GM18517 (cell line): ENCODE results near the gene DSCAM.

Experiments used
- ATAC-seq: cut with Tn5 transposase; IDR thresholded peaks from one replicate; pipeline ENCODE4 v1.9.1; 2021; ENCODE audit warnings: mild to moderate bottlenecking, moderate library complexity; ENCODE audit not compliant: unreplicated experiment

DSCAM gene

DNA sequence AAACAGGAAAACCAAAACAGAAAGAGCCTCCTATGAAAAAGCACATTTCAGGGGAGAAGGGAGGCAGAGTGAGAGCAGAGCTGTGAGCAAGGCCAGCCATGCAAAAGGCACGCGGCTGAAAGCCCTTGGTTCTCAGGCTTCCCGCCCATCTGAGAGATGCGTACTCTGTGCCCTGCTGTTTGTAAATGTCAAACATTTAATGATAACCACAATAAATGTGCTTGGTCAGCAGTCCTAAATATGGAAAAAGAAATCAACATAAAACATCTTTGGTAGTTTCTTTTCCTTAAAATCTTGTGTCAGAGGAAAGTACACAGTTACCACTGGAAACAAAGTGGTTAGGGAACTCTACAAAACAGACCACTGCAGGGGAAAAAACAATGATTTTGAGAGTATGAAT lies 283.1 kb downstream of the DSCAM start:
- ATAC-seq, result no peak

GRCh38 chr21:40562242-40563002 lies 284.5 kb downstream of the DSCAM start:
- ATAC-seq, result no peak

DNA sequence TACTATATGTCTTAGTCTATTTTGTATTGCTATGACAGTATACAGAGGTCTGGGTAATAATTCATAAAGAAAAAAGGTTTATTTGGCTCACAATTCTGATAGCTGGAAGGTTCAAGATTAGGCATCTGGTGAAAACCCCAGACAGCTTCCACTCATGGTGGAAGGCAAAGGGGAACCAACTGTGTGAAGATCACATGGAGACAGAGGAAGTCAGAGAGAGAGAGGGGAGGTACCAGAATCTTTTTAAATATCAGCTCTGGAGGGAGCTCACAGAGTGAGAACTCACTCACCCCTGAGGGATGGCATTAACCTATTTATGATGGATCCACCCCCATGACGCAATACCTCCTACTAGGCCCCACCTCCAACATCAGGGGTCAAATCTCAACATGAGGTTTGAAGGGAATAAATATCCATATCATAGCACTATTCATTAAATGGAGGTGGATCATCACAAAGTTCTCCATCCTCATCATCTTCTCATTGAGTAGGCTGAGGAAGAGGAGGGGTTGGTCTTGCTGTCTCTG lies 290.5 kb downstream of the DSCAM start:
- ATAC-seq, result no peak

DNA sequence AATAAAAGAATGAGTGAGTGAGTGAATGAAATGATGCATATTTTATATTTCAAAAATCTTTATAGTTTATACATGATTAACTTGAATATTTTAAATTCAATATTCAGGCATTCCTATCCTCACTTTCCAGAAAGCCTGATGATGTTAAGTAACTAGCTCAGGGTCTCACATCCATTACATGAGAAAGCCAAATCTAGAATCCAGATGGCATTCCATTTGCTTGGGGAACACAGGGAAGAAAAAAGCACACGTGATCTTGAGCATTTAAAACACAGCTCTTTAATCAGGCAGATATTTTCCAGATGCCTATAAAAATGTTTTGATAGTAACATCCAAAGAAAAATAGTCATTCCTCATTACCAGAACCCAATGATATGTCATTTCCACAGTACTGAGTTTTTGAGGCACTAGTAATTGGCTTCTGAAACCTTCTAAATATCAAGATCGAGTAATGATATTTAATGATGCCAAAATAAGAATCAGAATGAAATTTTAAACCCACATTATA lies 291.9 kb downstream of the DSCAM start:
- no peak for ATAC-seq

DNA sequence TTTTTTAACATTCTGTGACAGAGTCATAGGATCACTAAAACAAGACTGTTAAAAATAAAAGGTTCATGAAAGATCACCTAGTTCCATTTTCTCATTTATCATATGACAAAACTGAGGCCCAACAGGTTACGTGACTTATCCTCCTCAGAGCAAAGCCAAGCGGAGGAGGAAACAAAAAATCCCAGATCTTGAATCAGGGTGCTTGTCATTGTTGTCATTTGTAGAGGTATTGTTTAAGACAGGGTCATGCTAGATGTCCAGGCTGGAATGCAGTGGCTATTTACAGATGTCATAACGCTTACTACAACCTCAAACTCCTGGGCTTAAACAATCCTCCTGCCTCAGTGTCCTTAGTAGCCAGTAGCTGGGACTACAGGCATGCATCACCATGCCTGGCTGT lies 293.2 kb downstream of the DSCAM start:
- no peak for ATAC-seq

DNA sequence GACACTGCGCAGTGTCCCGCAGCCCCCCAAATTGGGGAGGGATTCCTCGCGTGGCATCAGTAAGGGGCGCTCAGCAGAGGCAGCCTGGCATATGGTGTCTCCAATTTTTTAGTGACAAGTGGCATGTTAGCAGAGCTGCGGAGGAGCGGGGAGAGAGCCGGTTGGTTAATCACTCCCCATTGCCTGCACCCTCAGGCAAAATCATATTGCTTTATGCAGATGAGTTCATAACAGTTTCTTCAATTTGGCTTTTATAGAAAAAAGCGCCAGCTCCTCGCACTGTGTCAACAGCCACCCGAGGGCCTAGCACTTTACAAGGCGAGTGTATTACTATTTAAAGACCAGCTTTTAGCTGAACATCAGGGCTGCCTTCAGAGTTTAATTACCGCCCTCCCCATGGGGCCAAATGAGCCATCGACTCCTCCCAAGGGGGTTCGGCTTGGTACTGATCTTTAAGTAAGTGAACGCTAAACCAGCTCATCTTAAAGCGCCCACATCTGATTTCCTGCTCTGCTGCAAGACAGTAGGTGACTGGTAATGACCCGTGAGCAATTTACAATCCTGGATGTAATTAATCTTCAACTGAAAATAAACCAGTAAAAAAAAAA lies 298.9 kb downstream of the DSCAM start:
- ATAC-seq, result no peak

DNA sequence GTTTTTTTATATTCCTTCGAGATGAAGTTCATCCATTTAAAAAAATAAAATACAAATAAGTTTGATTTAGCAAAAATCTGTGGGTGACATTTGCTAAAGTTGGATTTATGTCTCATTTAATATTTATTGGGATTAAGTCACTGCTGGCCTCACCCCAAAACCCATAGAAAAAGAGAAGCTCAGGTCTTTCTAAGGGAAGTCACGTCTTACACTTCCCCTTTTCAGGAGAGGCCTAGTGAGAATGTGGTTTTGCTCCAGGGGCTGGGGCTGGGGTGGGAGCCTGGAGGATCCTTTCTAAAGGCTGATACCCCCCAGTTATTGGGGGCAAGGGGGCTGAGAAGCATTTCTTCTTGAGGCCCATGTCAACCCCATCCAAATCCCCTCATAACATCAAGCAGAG lies 300.3 kb downstream of the DSCAM start:
- ATAC-seq, result no peak

GRCh38 chr21:40540216-40540615 lies 306.7 kb downstream of the DSCAM start:
- no peak for ATAC-seq

DNA sequence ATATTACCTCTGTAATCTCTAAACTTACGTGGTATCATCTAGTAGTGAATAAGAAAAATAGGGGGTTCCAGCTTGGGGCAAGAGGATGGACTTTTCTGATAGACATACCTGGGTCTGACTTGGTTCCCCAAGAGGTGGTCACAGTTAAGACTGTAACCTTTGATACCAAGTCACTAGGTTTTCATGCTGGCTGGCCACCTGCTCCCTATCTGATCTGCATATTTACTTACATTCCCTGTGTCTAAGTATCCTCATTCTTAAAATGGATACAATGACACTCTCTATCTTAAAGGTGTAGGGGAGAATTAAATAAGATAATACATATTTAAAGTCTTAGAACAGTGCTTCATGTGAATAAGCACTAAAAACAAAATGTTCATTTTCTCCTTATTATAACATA lies 312.1 kb downstream of the DSCAM start:
- no peak for ATAC-seq

- ATAC-seq, result no peak
These were observed 315.4 kb downstream of the DSCAM start for GRCh38 chr21:40531431-40532110.

DNA sequence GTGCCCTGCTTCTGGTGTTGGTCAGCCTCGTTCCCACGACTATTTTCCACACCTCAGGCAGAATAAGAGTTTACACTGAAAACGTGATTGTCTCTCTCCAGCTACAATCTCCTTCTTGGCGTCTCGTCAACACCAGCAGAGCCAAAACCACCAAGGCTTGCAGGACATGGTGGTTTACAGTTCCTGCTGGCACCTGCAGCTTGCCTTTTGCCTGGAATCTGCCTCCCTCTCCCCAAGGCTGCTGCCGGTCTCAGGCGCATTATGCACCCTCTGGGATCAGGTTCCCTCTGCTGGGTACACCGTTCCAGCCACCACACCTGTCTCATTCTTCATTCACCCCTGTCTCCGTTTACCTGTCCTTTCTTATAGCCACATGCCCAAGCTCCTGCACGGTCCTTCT lies 315.9 kb downstream of the DSCAM start:
- ATAC-seq, result no peak

DNA sequence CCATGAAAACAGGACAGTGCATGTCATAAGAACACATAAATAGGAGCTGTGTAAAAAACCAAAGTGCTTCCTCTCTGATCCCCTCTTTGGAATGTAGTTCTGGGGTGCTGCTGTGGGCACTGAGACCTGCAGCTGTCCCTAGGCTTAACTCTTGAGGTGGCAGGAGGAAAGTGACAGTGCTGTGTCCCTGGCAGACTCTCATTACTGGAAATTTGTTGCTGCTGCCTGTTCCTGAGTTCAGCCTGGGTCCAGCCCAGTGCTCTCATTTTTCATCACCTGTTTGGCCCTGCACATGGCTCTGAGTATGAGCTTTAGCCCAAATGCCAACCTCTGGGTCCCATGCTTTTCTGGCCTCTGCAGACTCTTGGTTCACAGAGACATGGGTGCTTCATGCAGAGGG lies 329.3 kb downstream of the DSCAM start:
- no peak for ATAC-seq

DNA sequence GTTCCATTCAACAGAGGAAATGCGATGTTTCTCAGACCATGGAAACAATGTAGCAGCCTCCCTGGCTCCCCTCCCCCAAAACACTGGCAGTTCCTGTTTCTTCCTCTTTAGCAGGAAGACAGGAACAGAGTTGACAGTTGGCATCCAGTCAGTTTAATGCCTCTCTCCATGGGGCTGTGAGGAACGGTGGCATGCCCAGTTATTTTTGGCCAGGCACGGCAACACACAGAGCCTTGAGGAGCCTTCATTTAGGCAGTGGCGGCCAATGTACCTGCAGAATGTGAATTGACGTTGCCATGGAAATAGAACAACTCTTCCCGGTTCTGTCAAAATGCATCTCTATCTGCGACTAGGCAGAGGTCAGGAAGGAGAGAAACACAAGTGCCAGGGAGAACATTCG lies 330.6 kb downstream of the DSCAM start:
- no peak for ATAC-seq

GRCh38 chr21:40512590-40512989 lies 334.4 kb downstream of the DSCAM start:
- no peak for ATAC-seq

GRCh38 chr21:40507978-40508377 lies 339.0 kb downstream of the DSCAM start:
- ATAC-seq, result no peak

GRCh38 chr21:40505681-40506080 lies 341.3 kb downstream of the DSCAM start:
- ATAC-seq, result no peak

DNA sequence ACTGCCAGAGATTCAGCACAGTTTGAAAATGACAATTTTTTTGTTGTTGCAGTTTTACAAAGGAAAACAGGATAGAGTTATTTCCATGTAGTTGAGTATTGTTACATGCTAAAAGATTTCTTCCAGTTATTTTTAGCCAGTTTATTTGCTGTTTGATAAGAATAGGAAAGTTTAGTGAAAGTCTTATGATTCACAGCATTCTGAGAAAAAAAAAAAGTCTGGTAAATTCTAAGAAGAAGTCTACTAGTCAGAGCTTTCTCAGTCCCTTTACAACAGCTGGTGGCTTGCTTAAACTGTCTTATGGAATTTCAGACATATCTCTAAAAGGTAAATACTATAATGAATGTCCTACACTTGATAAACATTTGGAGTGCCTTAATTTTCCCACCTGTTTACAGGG lies 341.7 kb downstream of the DSCAM start:
- no peak for ATAC-seq

GRCh38 chr21:40504825-40505224 lies 342.1 kb downstream of the DSCAM start:
- ATAC-seq, result no peak

- no peak for ATAC-seq
These were observed 350.8 kb downstream of the DSCAM start for GRCh38 chr21:40496116-40496515.

GRCh38 chr21:40490408-40490807 lies 356.6 kb downstream of the DSCAM start:
- no peak for ATAC-seq

GRCh38 chr21:40489001-40489400 lies 358.0 kb downstream of the DSCAM start:
- no peak for ATAC-seq

- no peak for ATAC-seq
These were observed 365.2 kb downstream of the DSCAM start for GRCh38 chr21:40481764-40482163.
